ENCODE results near the gene RAB11FIP4.

The RAB11FIP4 gene

DNA sequence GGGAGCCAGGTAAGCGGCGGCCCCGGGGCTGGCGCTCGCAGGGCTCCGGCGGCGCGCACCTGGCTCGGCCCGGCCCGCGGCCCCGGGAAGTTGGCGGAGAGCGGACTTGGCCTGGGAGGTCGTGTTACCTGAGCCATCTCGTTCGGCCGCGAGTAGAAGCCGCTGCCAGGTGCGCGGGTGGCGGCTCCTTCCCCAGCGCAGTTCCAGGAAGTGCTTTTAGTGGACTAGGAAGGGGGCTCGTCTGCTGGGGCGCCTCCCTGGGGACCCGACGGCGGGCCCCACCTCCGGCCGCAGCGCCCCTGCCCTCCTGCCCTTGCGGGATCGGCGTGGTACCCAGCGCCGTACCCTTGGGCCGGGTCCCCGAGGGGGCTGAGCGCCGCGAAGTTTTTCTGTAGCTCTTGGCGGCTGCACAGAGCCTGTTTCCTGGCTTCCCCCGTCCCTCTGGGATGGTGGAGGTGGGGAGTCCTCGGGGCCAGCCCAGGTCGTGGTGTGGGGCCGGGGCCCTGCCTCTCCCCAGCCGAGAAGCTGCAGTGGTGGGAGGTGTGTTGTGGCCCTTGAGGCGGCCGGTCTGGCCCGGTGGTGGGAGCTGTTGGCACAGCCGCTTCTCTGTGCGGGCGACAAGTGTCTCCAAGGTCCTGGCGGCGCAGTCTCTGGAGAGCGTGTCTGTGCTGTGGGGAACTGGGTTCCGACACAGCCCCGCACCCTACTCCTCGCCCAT lies 96.9 kb downstream of the RAB11FIP4 start:
- peak; percentile 55 for DNase-seq

DNA sequence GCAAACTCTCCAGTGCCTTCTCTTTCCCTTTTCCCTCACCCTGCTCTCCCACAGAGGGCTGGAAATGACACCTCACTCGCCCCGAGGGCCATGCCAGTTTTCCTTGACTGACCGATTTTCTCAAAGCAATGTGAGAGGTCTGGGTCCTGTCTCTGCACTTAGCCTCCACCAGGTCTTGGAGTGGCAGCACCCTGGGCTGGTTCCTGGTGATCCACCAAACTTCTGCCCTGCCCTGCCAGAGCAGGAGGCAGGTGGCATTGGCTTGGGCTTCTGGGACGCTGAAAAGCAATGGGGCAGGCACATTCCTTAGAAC lies 97.5 kb downstream of the RAB11FIP4 start:
- no peak for DNase-seq

- peak; percentile 59 for DNase-seq
Measured at GRCh38 chr17:31489295-31490018, 98.0 kb downstream of the RAB11FIP4 start.

DNA sequence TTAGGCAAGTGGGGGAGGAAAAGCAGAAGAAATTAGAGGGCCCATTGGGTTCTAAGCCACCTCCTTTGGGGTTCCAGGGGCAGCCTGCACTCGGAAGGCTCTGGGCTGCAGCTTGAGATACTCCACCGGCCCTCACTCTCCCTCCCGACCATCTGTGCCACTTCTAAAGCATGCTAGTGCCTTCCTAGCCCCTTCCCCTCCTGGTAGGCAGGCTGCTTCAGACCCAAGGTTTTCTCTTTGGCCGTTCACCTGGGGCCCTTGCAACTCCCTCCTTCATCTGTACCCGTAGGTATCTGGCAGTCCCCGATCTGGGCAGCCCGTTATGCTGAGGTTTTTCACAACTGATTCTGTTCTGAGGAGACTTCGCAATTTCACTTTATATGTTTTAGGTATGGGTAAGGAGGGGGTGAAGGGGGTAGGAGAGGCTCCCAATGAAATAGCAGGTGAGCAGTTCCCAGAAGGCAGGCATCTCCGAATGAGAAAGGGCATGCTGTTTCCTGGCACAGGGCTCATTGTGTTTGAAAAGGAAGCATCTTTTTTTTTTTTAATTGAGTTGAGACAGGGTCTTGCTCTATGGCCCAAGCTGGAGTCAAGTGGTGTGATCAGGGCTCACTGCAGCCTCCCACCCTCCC lies 98.7 kb downstream of the RAB11FIP4 start:
- DNase-seq, result peak; percentile 53

- DNase-seq, result no peak
Measured at GRCh38 chr17:31490671-31491375, 99.3 kb downstream of the RAB11FIP4 start.

DNA sequence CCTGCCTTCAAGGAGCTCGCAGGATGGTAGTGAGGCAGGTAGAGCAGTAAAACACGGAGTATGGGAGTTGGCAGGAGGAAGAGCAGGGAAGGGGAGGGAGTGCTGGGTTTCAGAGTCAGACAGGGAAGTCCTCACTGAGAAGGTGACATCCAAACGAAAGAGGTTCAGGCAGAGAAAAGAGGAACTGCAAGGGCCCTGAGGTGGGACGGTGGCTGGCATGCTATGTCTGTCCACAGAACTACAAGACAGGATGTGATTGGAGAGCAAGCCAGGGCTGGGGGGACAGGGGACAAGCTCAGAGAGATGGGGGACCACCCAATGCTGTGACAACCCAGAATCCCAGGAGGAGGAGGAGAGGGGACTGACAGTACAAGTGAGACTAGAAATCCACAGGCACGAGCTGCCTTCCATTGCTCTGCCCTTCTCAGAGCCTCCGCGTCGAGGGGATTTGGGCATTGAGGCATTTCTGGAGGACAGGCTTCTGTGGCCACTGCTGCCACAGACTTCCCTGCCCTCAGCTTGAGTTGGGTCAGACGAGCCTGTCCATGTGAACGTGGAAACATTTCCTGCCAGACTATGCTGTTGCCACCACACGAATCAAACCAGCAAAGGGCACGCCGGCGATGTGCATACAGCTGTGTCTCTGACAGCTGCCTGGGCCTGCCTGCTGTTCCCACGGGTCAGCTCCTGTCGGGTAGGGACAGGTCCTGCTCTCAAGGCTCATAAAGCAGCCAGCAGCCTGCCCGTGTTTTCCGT lies 100.1 kb downstream of the RAB11FIP4 start:
- peak; percentile 45 for DNase-seq

GRCh38 chr17:31492206-31492605 lies 100.7 kb downstream of the RAB11FIP4 start:
- no peak for DNase-seq

DNA sequence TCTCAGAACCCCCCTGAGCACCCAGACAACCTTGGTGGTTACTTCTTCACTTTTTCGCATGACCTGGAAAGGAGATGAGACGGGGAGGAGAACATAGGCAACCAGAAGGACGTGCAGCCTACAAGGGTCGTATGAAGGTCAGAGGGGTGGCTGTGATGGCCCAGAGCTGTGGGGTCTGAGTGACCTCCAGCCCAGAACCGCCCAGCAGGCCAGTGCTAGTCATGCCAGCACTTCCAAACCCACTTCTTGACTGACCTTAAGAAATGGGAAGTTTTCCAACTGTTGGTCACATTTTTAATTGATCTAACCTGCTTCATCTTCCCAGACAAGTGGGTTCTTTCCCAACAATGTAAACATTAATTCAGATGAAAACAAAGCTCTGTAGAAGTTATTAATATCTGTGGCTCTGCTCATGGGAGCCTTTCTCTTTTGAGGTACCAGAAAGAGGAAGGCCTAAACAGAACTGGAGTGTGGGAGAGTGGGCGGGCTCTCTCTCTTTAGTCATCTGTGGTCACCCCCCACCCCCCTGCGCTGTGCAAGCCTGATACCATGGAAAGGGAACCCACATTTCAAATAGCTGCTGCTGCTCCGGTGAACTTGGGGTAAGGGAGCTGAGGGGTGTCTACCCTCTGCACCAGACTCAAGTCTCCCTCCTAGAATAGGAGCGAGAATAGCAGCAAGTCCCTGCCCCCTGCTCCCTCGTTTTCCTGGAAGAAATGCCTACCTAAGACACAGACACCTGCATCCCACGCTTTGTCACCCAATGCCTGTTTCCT lies 101.6 kb downstream of the RAB11FIP4 start:
- DNase-seq, result peak; percentile 84

DNA sequence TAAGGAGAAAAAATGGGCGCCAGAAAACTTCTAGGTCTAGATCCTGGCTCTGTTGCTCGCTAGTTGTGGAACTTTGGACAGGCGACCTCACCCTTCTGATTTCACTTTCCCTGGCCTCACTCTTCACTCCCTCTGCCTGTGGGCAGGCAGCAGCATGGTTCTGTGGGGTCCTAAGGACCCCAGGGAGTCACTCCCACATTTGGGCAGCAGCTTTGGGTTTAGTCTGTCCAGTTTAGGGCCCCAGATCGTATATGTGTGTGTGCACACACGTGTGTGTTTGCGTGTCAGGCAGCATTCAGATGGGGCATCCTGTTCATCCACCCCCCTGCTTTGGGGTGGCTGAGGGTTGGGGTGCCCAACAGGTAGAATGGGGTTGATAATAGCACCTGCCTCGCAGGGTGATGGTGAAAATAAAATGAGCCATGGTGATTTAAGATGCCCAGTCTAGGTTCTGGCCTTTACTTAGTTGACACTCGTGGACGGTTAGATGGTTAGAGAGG lies 102.2 kb downstream of the RAB11FIP4 start:
- DNase-seq, result peak; percentile 40

DNA sequence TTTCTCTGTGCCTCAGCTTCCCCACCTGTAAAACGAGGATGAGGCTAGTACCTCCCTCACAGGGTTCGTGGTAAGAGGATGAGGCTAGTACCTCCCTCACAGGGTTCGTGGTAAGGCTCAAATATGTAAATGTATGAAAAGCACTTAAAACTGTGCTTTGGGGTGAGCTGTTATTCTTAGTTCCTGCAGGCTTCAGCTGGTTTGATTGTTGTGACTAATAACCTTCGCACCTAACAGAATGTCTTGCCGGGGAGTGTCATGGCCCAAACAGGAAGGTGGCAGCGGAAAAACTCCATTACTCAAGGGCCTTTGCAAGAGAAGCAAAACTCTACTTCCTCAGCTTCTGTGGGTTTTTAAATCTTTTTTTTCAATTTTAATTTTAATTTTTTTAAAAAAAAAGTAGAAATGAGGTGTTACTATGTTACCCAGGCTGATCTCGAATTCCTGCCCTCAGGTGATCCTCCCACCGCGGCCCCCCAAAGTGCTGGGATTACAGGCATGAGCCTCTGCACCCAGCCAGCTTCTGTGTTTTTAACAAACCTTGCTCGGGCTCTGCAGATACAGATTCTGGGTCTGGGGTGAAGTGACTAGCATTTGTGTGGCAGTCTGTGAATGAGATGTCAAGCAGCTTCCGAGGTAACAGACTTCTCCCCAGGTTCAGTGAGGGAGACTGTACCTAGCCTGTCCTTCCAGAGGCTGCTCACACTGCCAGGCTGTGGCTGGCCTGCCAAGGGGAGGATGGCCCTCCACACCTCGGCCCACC lies 103.0 kb downstream of the RAB11FIP4 start:
- peak; percentile 81 for DNase-seq

GRCh38 chr17:31495022-31495885 lies 103.8 kb downstream of the RAB11FIP4 start:
- DNase-seq, result peak; percentile 23

GRCh38 chr17:31496097-31496496 lies 104.6 kb downstream of the RAB11FIP4 start:
- no peak for DNase-seq

DNA sequence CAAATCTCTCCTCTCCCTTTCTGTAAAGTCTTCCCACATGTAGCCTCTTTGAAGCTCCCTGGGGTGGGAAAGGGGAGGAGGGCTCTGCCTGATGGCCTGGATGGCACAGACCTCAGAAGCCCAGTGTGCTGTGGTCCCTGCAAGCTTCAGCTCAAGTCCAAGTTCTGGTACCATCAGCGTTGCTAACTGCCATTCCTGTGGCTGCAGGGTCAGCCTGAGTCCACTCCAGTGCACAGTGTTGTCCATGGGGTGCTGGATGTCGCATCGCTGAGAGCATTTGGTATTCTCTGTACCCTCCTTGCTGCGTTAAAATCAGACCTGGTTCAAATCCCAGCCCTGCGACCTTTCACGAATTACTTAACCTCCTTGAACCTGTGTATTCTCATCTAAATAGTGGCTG lies 105.1 kb downstream of the RAB11FIP4 start:
- no peak for DNase-seq

- DNase-seq, result no peak
Measured at GRCh38 chr17:31497431-31497830, 106.0 kb downstream of the RAB11FIP4 start.

- DNase-seq, result no peak
Measured at GRCh38 chr17:31497994-31498826, 106.7 kb downstream of the RAB11FIP4 start.

DNA sequence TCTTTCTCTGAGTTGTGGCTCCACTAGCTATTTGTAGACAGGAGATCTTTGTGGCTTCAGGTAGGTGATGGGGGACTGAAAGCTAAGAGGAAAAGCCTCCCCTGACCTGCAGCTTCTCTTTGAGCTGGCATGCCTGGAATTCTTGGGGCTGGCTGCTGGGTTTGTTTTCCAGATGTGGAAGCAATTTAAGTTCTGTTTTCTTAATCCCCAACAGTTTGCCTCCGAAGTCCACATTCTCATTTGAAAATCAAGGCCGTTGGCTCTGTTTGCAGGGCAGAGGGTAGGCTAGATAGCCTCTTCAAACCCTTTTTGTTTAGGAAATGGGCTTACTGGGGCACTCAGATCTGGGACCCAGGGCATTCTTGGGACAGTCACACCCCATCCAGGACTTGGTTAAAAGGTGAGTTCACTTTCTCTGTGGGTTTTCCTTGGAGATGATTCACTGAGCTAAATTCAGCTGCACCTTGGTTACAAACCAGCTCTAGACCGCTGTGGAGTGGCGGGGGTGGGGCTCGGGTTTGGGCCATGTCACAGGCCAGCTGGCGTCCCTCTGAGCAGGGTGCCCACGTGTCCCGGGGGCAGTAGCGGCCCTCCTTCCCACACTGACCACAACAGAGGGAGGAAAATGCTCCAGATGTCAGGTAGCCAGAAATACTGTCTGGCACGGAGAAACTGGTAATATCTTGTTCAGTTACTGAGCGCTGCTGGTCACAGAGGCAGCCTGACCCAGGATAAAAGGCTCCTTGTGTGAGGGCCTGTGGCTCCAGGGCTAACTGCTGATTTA lies 108.5 kb downstream of the RAB11FIP4 start:
- DNase-seq, result peak; percentile 37

- DNase-seq, result no peak
Measured at GRCh38 chr17:31506517-31506916, 115.0 kb downstream of the RAB11FIP4 start.

Measured in CD4-positive, alpha-beta T cell treated with Interleukin-6 for 4 hours (primary cell).